ENCODE measurements around the gene PCDHGA6.
"Not testable (repeated sequence)": the region's sequence is repeated elsewhere in the genome, so short reads cannot be mapped to it uniquely, and the experiment has no call there.

The PCDHGA6 gene

GRCh38 chr5:141382469-141383294 lies 9.0 kb downstream of the PCDHGA6 start, which contains the start of gene PCDHGA7:
TSS of gene PCDHGA7 (plus strand) at chr5:141382742. CDS start at chr5:141382900, 158 bp downstream.
- DNase-seq (ENCODE audit: extremely low read depth, low read depth): no peak
- TF ChIP-seq, protein P1, sequence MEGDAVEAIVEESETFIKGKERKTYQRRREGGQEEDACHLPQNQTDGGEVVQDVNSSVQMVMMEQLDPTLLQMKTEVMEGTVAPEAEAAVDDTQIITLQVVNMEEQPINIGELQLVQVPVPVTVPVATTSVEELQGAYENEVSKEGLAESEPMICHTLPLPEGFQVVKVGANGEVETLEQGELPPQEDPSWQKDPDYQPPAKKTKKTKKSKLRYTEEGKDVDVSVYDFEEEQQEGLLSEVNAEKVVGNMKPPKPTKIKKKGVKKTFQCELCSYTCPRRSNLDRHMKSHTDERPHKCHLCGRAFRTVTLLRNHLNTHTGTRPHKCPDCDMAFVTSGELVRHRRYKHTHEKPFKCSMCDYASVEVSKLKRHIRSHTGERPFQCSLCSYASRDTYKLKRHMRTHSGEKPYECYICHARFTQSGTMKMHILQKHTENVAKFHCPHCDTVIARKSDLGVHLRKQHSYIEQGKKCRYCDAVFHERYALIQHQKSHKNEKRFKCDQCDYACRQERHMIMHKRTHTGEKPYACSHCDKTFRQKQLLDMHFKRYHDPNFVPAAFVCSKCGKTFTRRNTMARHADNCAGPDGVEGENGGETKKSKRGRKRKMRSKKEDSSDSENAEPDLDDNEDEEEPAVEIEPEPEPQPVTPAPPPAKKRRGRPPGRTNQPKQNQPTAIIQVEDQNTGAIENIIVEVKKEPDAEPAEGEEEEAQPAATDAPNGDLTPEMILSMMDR (IDR thresholded peaks at IDR 0.05; ENCODE audit: low read depth, low read length): peak; percentile 32

- TF ChIP-seq, protein P1 (IDR thresholded peaks at IDR 0.05; ENCODE audit: low read depth, low read length): no peak
- no peak for DNase-seq (ENCODE audit: extremely low read depth, low read depth)
Measured at GRCh38 chr5:141383345-141383744, 9.7 kb downstream of the PCDHGA6 start.

DNA sequence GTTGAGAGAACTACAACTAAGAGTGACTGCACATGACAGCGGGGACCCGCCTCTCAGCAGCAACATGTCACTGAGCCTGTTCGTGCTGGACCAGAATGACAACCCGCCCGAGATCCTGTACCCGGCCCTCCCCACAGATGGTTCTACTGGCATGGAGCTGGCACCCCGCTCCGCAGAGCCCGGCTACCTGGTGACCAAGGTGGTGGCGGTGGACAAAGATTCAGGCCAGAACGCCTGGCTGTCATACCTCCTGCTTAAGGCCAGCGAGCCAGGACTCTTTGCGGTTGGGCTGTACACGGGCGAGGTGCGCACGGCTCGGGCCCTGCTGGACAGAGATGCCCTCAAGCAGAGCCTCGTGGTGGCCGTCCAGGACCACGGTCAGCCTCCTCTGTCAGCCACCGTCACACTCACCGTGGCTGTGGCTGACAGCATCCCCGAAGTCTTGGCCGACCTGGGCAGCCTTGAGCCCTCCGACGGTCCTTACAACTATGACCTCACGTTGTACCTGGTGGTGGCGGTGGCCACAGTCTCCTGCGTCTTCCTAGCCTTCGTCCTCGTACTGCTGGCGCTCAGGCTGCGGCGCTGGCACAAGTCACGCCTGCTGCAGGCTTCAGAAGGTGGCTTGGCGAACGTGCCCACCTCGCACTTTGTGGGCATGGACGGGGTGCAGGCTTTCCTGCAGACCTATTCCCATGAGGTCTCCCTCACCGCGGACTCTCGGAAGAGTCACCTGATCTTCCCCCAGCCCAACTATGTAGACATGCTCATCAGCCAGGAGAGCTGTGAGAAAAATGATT lies 11.0 kb downstream of the PCDHGA6 start:
- DNase-seq (ENCODE audit: extremely low read depth, low read depth): no peak
- TF ChIP-seq, protein P1 (IDR thresholded peaks at IDR 0.05; ENCODE audit: low read depth, low read length): no peak

DNA sequence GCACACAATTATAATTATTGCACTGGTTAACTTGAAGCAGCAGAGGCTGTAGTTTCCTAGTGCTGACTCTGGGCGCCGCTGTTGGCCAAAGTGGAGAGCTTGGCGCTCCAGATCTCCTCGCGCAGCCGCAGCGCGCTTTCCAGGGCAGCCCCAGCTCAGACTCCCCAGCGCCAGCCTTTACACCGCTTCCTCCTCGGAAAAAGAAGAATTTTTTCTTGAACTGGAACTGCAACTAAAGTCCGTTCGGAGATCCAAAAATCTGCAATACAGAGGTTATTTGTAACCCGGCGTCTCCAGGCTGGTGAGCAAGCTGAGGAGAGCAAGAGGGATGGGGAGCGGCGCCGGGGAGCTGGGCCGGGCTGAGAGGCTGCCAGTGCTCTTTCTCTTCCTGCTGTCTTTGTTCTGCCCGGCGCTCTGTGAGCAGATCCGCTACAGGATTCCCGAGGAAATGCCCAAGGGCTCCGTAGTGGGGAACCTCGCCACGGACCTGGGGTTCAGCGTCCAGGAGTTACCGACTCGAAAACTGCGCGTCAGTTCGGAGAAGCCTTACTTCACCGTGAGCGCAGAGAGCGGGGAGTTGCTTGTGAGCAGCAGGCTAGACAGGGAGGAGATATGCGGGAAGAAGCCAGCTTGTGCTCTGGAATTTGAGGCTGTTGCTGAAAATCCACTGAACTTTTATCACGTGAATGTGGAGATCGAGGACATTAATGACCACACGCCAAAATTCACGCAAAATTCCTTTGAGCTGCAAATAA lies 14.0 kb downstream of the PCDHGA6 start, which contains the start of gene PCDHGB4:
PCDHGB4 (plus strand) TSS at position 142 of the 755 bp plus-strand sequence; CDS start at position 329, 187 bp downstream.
- TF ChIP-seq, protein P1 (IDR thresholded peaks at IDR 0.05; ENCODE audit: low read depth, low read length): peak; percentile 43
- not testable (repeated sequence) for DNase-seq (ENCODE audit: extremely low read depth, low read depth)

DNA sequence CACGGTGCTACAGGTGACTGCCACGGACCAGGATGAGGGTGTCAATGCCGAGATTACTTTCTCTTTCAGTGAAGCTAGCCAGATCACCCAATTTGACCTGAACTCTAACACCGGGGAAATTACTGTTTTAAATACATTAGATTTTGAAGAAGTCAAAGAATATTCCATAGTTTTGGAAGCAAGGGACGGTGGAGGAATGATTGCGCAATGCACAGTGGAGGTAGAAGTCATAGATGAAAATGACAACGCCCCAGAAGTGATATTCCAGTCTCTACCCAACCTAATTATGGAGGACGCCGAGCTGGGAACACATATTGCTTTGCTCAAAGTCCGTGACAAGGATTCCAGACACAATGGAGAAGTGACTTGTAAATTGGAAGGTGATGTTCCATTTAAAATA lies 15.0 kb downstream of the PCDHGA6 start:
- no peak for DNase-seq (ENCODE audit: extremely low read depth, low read depth)
- TF ChIP-seq, protein P1 (IDR thresholded peaks at IDR 0.05; ENCODE audit: low read depth, low read length): no peak

GRCh38 chr5:141389153-141390042 lies 15.7 kb downstream of the PCDHGA6 start:
- TF ChIP-seq, protein P1 (IDR thresholded peaks at IDR 0.05; ENCODE audit: low read depth, low read length): no peak
- no peak for DNase-seq (ENCODE audit: extremely low read depth, low read depth)

Measured in AG09319 (cell line).